Parathyroid adenoma (tissue), 2 donors: Measurements from ENCODE around the gene CAPN9.
"Not testable (repeated sequence)": the region's sequence is repeated elsewhere in the genome, so short reads cannot be mapped to it uniquely, and the experiment has no call there.

Experiments used
- H2AFZ ChIP-seq: fragments of 300-600 bp; sonication (generic); one replicate; pipeline ENCODE4 v1.7.0; 2017; ENCODE audit warnings: antibody characterized with exemption, mild to moderate bottlenecking
- H3K27ac ChIP-seq: fragments of 300-600 bp; sonication (generic); one replicate; pipeline ENCODE4 v1.7.0; 2017
- H3K27me3 ChIP-seq: fragments of 300-600 bp; sonication (generic); one replicate; pipeline ENCODE4 v1.7.0; 2017; ENCODE audit warnings: low read length; ENCODE audit not compliant: control insufficient read depth, insufficient read depth
- H3K36me3 ChIP-seq: fragments of 300-600 bp; sonication (generic); one replicate; pipeline ENCODE4 v1.7.0; 2017; ENCODE audit warnings: low read length; ENCODE audit not compliant: control insufficient read depth, insufficient read depth
- H3K4me1 ChIP-seq: fragments of 300-600 bp; sonication (generic); one replicate; pipeline ENCODE4 v1.7.0; 2017; ENCODE audit warnings: control low read depth
- H3K4me2 ChIP-seq: fragments of 300-600 bp; sonication (generic); one replicate; pipeline ENCODE4 v1.7.0; 2017; ENCODE audit warnings: low read length
- H3K4me3 ChIP-seq: fragments of 300-600 bp; sonication (generic); one replicate; pipeline ENCODE4 v1.7.0; 2017; ENCODE audit warnings: low read depth, low read length
- H3K79me2 ChIP-seq: fragments of 300-600 bp; sonication (generic); one replicate; pipeline ENCODE4 v1.7.0; 2017; ENCODE audit warnings: control low read depth
- H3K9ac ChIP-seq: fragments of 300-600 bp; sonication (generic); one replicate; pipeline ENCODE4 v1.7.0; 2017; ENCODE audit warnings: mild to moderate bottlenecking
- H3K9me3 ChIP-seq: fragments of 300-600 bp; sonication (generic); one replicate; pipeline ENCODE4 v1.7.0; 2017; ENCODE audit warnings: low read length; ENCODE audit not compliant: control insufficient read depth
- CTCF ChIP-seq: fragments of 300-600 bp; sonication (generic); IDR thresholded peaks from one replicate; pipeline ENCODE4 v1.7.0; 2017; ENCODE audit warnings: antibody characterized with exemption, mild to moderate bottlenecking
- donor health status: primary hyperparathyroidism.

Gene CAPN9

GRCh38 chr1:230760360-230760827 lies 13.2 kb downstream of the CAPN9 start:
- Histone ChIP-seq H3K4me1 (peaks cover 45% of the 10 kb centered on the region), H2AFZ (peak overlapping the region; percentile 62), H3K9ac (no peak overlapping the region), H3K4me3 (no peak overlapping the region), H3K27me3 (no peaks in the 10 kb centered on the region), H3K36me3 (no peaks in the 10 kb centered on the region), H3K79me2 (no peaks in the 10 kb centered on the region), H3K27ac (peak overlapping the region; percentile 96), H3K9me3 (no peaks in the 10 kb centered on the region), H3K4me2 (peak overlapping the region; percentile 14)
- no peak for TF ChIP-seq CTCF

- Histone ChIP-seq H3K4me1 (peaks cover 41% of the 10 kb centered on the region), H3K27me3 (no peaks in the 10 kb centered on the region), H3K36me3 (no peaks in the 10 kb centered on the region), H3K4me2 (no peak overlapping the region), H2AFZ (peak overlapping the region; percentile 42), H3K4me3 (no peak overlapping the region), H3K79me2 (no peaks in the 10 kb centered on the region), H3K9me3 (no peaks in the 10 kb centered on the region), H3K9ac (no peak overlapping the region), H3K27ac (peak overlapping the region; percentile 96)
- TF ChIP-seq CTCF: no peak
Measured at GRCh38 chr1:230761443-230762167, 14.4 kb downstream of the CAPN9 start.

- no peak overlapping the region for H3K27ac ChIP-seq
- no peak for TF ChIP-seq CTCF
- H3K4me1 ChIP-seq: peaks cover 20% of the 10 kb centered on the region
- H3K79me2 ChIP-seq: no peaks in the 10 kb centered on the region
- no peaks in the 10 kb centered on the region for H3K27me3 ChIP-seq
- H2AFZ ChIP-seq: no peak overlapping the region
- H3K4me2 ChIP-seq: no peak overlapping the region
- H3K36me3 ChIP-seq: no peaks in the 10 kb centered on the region
- no peak overlapping the region for H3K4me3 ChIP-seq
- no peaks in the 10 kb centered on the region for H3K9me3 ChIP-seq
- no peak overlapping the region for H3K9ac ChIP-seq
Measured at GRCh38 chr1:230763927-230764591, 16.9 kb downstream of the CAPN9 start.

- Histone ChIP-seq H3K36me3 (no peaks in the 10 kb centered on the region), H2AFZ (no peak overlapping the region), H3K4me3 (no peak overlapping the region), H3K79me2 (no peaks in the 10 kb centered on the region), H3K4me2 (no peak overlapping the region), H3K9ac (no peak overlapping the region), H3K4me1 (peaks cover 1% of the 10 kb centered on the region), H3K9me3 (no peaks in the 10 kb centered on the region), H3K27ac (no peak overlapping the region), H3K27me3 (no peaks in the 10 kb centered on the region)
- TF ChIP-seq CTCF: no peak
Measured at GRCh38 chr1:230766318-230766717, 19.1 kb downstream of the CAPN9 start.

- H3K27ac ChIP-seq, H3K9me3 ChIP-seq, H3K27me3 ChIP-seq, H3K36me3 ChIP-seq, H3K9ac ChIP-seq, H3K4me1 ChIP-seq, H3K4me3 ChIP-seq, H3K4me2 ChIP-seq, H3K79me2 ChIP-seq: not testable (repeated sequence)
- peak overlapping the region; percentile 28 for H2AFZ ChIP-seq
Measured at GRCh38 chr1:230767859-230768612, 20.8 kb downstream of the CAPN9 start.
